ENCODE measurements around the gene GNAQ. TPM values are rescaled to one million over a fixed set of nuclear protein-coding genes. Genes with fewer than 3 reads are reported as not detected.
"Not testable (repeated sequence)": the region's sequence is repeated elsewhere in the genome, so short reads cannot be mapped to it uniquely, and the experiment has no call there.

Gene GNAQ
- polyA plus RNA-seq, 1 of the 3 experiments (the other 2 are of a cell fraction): 20.9 TPM

DNA sequence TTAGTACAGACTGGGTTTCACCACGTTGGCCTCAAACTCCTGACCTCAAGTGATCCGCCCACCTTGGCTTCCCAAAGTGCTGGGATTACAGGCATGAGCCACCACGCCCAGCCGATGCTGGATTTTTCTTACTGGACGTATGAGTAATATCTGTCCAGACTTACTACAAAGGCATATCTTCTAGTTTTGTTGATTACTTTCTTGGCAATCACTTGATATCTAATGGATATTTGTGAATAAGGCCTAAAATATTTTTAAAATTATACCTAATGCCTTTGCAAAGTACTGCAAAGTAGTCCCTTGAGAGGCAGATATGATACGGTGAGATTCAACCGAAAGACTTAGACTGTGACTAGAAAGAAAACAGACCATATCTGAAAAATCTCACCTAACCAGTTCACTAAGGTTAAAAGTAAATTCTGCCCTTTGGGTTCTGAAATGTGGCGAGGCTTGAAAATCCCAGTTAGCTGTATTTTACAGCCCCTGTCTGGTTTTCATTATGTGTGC is 152.1 kb downstream of the GNAQ start (continued):
- TF ChIP-seq, protein P1, sequence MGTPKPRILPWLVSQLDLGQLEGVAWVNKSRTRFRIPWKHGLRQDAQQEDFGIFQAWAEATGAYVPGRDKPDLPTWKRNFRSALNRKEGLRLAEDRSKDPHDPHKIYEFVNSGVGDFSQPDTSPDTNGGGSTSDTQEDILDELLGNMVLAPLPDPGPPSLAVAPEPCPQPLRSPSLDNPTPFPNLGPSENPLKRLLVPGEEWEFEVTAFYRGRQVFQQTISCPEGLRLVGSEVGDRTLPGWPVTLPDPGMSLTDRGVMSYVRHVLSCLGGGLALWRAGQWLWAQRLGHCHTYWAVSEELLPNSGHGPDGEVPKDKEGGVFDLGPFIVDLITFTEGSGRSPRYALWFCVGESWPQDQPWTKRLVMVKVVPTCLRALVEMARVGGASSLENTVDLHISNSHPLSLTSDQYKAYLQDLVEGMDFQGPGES (IDR thresholded peaks at IDR 0.05; ENCODE audit: low read depth, low read length): no peak
- TF ChIP-seq, protein P2, sequence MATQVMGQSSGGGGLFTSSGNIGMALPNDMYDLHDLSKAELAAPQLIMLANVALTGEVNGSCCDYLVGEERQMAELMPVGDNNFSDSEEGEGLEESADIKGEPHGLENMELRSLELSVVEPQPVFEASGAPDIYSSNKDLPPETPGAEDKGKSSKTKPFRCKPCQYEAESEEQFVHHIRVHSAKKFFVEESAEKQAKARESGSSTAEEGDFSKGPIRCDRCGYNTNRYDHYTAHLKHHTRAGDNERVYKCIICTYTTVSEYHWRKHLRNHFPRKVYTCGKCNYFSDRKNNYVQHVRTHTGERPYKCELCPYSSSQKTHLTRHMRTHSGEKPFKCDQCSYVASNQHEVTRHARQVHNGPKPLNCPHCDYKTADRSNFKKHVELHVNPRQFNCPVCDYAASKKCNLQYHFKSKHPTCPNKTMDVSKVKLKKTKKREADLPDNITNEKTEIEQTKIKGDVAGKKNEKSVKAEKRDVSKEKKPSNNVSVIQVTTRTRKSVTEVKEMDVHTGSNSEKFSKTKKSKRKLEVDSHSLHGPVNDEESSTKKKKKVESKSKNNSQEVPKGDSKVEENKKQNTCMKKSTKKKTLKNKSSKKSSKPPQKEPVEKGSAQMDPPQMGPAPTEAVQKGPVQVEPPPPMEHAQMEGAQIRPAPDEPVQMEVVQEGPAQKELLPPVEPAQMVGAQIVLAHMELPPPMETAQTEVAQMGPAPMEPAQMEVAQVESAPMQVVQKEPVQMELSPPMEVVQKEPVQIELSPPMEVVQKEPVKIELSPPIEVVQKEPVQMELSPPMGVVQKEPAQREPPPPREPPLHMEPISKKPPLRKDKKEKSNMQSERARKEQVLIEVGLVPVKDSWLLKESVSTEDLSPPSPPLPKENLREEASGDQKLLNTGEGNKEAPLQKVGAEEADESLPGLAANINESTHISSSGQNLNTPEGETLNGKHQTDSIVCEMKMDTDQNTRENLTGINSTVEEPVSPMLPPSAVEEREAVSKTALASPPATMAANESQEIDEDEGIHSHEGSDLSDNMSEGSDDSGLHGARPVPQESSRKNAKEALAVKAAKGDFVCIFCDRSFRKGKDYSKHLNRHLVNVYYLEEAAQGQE (IDR thresholded peaks at IDR 0.05; ENCODE audit: low read depth, low read length): no peak
- TF ChIP-seq, protein P3, sequence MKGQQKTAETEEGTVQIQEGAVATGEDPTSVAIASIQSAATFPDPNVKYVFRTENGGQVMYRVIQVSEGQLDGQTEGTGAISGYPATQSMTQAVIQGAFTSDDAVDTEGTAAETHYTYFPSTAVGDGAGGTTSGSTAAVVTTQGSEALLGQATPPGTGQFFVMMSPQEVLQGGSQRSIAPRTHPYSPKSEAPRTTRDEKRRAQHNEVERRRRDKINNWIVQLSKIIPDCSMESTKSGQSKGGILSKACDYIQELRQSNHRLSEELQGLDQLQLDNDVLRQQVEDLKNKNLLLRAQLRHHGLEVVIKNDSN (IDR thresholded peaks at IDR 0.05; ENCODE audit: borderline replicate concordance, low read depth): no peak

DNA sequence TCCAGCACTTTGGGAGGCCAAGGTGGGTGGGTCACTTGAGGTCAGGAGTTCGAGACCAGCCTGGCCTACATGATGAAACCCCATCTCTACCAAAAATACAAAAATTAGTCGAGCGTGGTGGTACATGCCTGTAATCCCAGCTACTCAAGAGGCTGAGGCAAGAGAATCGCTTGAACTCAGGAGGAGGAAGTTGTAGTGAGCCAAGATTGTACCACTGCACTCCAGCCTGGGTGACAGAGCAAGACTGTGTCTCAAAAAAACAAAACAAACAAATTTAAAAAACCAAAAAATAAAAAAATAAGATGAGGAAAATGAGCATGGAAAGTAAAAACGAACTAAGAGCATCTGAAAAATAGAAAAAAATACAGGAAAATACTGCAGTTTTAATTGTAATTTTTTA is 152.8 kb downstream of the GNAQ start:
- H3K4me2 ChIP-seq; H3K9me3 ChIP-seq; H2AFZ ChIP-seq (ENCODE audit: low read depth); H3K4me3 ChIP-seq (ENCODE audit: low read depth in 2 of 2, low read length in 1 of 2); POLR2A ChIA-PET; H3K36me3 ChIP-seq (replicated peaks in 1 of 2; ENCODE audit: control insufficient read depth in 1 of 2, insufficient read depth in 2 of 2, low read length in 1 of 2); H4K20me1 ChIP-seq (ENCODE audit: insufficient read depth); H3K27me3 ChIP-seq (ENCODE audit: insufficient read depth); H3K9ac ChIP-seq; DNase-seq; H3K9me2 ChIP-seq: not testable (repeated sequence)
- peak overlapping the region; percentile 39 to 44; a peak in 2 of 4 replicates for H3K27ac ChIP-seq (ENCODE audit: low read depth in 2 of 2, low read length in 1 of 2)
- H3K79me2 ChIP-seq (ENCODE audit: insufficient read depth): peaks cover 67% of the 10 kb centered on the region
- 96% methylated on average over 5 of the region's 5 CpGs for WGBS (ENCODE audit: low lambda C conversion rate)
- CTCF ChIA-PET: interaction anchor here (1.8 to 2.3 kb wide), 2 partner anchors 18 to 157 kb away, joined by 5 to 11 read pairs; no protein-coding TSS in a partner anchor
- peaks cover 28% of the 10 kb centered on the region for H3F3A ChIP-seq (replicated peaks; ENCODE audit: insufficient read depth)
- H3K4me1 ChIP-seq (ENCODE audit: control insufficient read depth in 1 of 2, insufficient read depth in 2 of 2, low read depth in 1 of 2, low read length in 1 of 2): peaks cover 16 to 45% of the 10 kb centered on the region in 2 experiments

DNA sequence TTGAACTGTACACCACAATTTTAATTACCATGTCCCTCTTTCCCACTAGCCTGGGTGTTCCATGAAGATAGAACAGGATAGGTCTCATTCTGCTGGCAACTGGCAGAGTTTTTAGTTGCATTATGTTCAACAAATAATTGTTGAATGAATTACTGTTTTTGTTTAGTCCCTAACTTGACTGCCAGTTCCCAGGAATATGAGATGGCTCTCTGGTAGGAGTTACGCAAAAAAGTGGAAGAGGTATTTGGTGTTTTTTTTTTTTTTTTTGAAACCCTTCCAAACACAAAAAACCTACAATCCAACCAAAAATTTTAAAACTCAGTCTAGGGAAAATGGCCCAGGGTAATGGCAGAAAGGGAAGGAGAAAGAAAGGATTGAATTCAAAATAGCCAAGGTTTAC is 153.6 kb downstream of the GNAQ start:
- H3K36me3 ChIP-seq (replicated peaks in 1 of 2; ENCODE audit: control insufficient read depth in 1 of 2, insufficient read depth in 2 of 2, low read length in 1 of 2): no peaks in the 10 kb centered on the region
- no peak overlapping the region for H3K4me2 ChIP-seq
- peaks cover 26% of the 10 kb centered on the region for H3F3A ChIP-seq (replicated peaks; ENCODE audit: insufficient read depth)
- no peaks in the 10 kb centered on the region for H3K9me2 ChIP-seq
- no peak overlapping the region for H3K4me3 ChIP-seq (ENCODE audit: low read depth in 2 of 2, low read length in 1 of 2)
- TF ChIP-seq ELF1 (IDR thresholded peaks at IDR 0.05): no peak
- TF ChIP-seq, protein P1 (IDR thresholded peaks at IDR 0.05; ENCODE audit: low read depth, low read length): no peak
- TF ChIP-seq EP300 (IDR thresholded peaks at IDR 0.05; ENCODE audit: borderline replicate concordance in 1 of 2, low read depth in 1 of 2, low read length in 1 of 2): no peak
- no peak for TF ChIP-seq JUND (IDR thresholded peaks at IDR 0.05)
- TF ChIP-seq, protein P4, sequence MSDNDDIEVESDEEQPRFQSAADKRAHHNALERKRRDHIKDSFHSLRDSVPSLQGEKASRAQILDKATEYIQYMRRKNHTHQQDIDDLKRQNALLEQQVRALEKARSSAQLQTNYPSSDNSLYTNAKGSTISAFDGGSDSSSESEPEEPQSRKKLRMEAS (IDR thresholded peaks at IDR 0.05; ENCODE audit: low read depth): no peak
- no peak for TF ChIP-seq SIN3A (IDR thresholded peaks at IDR 0.05; ENCODE audit: borderline replicate concordance, low read depth, low read length)
- TF ChIP-seq, protein P5, sequence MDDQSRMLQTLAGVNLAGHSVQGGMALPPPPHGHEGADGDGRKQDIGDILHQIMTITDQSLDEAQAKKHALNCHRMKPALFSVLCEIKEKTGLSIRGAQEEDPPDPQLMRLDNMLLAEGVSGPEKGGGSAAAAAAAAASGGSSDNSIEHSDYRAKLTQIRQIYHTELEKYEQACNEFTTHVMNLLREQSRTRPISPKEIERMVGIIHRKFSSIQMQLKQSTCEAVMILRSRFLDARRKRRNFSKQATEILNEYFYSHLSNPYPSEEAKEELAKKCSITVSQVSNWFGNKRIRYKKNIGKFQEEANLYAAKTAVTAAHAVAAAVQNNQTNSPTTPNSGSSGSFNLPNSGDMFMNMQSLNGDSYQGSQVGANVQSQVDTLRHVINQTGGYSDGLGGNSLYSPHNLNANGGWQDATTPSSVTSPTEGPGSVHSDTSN (IDR thresholded peaks at IDR 0.05): no peak
- H3K4me1 ChIP-seq (ENCODE audit: control insufficient read depth in 1 of 2, insufficient read depth in 2 of 2, low read depth in 1 of 2, low read length in 1 of 2): peaks cover 15 to 38% of the 10 kb centered on the region in 2 experiments
- no peak for DNase-seq
- no peaks in the 10 kb centered on the region; the same call in 1 of the 2 replicates for H4K20me1 ChIP-seq (ENCODE audit: insufficient read depth)
- 100% methylated on average over 1 of the region's 1 CpG for WGBS (ENCODE audit: low lambda C conversion rate)
- no peaks in the 10 kb centered on the region for H3K9me3 ChIP-seq
- peaks cover 64% of the 10 kb centered on the region for H3K79me2 ChIP-seq (ENCODE audit: insufficient read depth)
- H2AFZ ChIP-seq (ENCODE audit: low read depth): no peak overlapping the region
- peak overlapping the region in 1 of 2 experiments; percentile 88; a peak in 2 of 4 replicates for H3K27ac ChIP-seq (ENCODE audit: low read depth in 2 of 2, low read length in 1 of 2)
- CTCF ChIA-PET: no interaction called here
- no peaks in the 10 kb centered on the region for H3K27me3 ChIP-seq (ENCODE audit: insufficient read depth)
- POLR2A ChIA-PET: no interaction called here
- no peak overlapping the region for H3K9ac ChIP-seq

All from SK-N-SH (cell line).